Measurements from ENCODE around the gene KIRREL1.

DNA sequence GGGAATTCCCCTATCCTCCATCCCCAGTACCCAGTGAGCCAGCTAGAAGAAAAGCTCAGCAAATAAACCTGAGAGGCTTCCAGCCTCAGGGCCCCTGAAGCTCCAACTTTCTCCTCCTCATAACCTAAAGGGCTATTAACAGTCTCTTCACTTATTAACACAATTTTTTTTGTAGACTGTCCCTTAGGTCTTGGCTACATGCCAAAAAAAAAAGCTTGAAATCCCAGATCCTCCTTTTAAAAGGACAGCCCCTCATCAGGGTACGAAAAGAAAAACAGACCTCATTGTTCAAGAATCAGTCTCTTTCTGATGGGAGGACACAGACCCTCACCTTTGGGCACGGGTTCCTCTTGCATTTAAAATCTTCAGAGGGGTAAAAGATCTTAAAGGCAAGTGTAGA, 114.5 kb downstream of the KIRREL1 start:
- TF ChIP-seq POLR2A (IDR thresholded peaks at IDR 0.05) (no peak), EP300 (IDR thresholded peaks at IDR 0.05) (no peak)
- TF ChIP-seq, protein P1, sequence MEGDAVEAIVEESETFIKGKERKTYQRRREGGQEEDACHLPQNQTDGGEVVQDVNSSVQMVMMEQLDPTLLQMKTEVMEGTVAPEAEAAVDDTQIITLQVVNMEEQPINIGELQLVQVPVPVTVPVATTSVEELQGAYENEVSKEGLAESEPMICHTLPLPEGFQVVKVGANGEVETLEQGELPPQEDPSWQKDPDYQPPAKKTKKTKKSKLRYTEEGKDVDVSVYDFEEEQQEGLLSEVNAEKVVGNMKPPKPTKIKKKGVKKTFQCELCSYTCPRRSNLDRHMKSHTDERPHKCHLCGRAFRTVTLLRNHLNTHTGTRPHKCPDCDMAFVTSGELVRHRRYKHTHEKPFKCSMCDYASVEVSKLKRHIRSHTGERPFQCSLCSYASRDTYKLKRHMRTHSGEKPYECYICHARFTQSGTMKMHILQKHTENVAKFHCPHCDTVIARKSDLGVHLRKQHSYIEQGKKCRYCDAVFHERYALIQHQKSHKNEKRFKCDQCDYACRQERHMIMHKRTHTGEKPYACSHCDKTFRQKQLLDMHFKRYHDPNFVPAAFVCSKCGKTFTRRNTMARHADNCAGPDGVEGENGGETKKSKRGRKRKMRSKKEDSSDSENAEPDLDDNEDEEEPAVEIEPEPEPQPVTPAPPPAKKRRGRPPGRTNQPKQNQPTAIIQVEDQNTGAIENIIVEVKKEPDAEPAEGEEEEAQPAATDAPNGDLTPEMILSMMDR (IDR thresholded peaks at IDR 0.05): no peak
